H1 (cell line): ENCODE results near the gene CD96. TPM values are rescaled to one million over a fixed set of nuclear protein-coding genes. Genes with fewer than 3 reads are reported as not detected.

Source experiments
- ASH2L ChIP-seq: fragments of 200-600, 300-600 bp; sonication (generic); IDR thresholded peaks from one replicate; pipeline ENCODE4 v1.7.1; 2017; ENCODE audit warnings: low read length
- BACH1 ChIP-seq: IDR thresholded peaks from 2 replicates; pipeline ENCODE4 v1.6.1; 2012; ENCODE audit warnings: low read length, improper control_type of control experiment
- JUND ChIP-seq: IDR thresholded peaks from 2 replicates; pipeline ENCODE4 v1.6.1; 2011; ENCODE audit warnings: mild to moderate bottlenecking, improper control_type of control experiment, low read length
- polyA plus RNA-seq, 7 experiments: library from polyadenylated mRNA; depleted of rRNA in 3 of 7; stranded (reverse) in 5 of 7; unstranded in 2 of 7; fragments of >200 nt in 5 of 7; fragments of 200-250 nt in 2 of 7; gene quantifications; 1 replicate in 5 of 7; 2 replicates in 1 of 7; 4 replicates in 1 of 7; pipeline versions ENCODE4 v1.2.1 to v1.2.3, GENCODE V29; 2011 to 2013; ENCODE audit warnings: missing spikeins in 2 of 7, mixed read lengths in 2 of 7
- total RNA-seq: library from RNA; stranded (reverse); fragmentation: NEBNext Ultra II Directional; extraction: Animal tissue kit (Norgen Biotek cat#: 25700); gene quantifications from 2 replicates; pipeline ENCODE4 v1.2.1, GENCODE V29; 2021

Gene CD96
- total and polyA plus RNA-seq, 2 of the 8 experiments (the other 6 are each of a cell fraction or from before 2014, with no cell fraction given): not detected

- no peak for TF ChIP-seq ASH2L
- TF ChIP-seq BACH1: no peak
- no peak for TF ChIP-seq JUND
- TF ChIP-seq, all 59 proteins: peak for 0
Observed at GRCh38 chr3:111506435-111506834, 35.6 kb upstream of the CD96 start (continued).
